GM19043 (cell line): Measurements from ENCODE around the gene SOAT2.
"Not testable (repeated sequence)": the region's sequence is repeated elsewhere in the genome, so short reads cannot be mapped to it uniquely, and the experiment has no call there.

Source experiments
- ATAC-seq: cut with Tn5 transposase; IDR thresholded peaks from one replicate; pipeline ENCODE4 v1.9.1; 2021; ENCODE audit warnings: low read depth; ENCODE audit not compliant: unreplicated experiment

SOAT2 gene

DNA sequence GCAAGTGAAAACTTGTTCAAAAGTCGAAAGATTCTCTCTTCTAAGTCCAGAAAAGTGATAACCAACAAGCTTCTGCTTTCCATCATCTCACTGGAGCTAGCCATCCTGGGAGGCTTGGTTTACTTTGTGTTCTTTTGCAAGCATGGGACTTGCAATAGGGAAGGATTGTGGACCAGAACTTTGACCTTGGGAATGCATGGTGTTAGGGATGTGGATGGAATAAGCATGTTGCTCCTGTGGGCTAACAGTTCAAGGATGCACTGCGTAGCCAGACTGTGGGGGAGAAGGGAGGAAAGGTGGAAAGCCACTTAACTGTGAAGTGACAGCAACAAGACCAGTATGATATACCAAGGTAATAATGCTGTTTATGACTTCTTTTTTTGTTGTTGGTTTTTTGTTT lies 28.6 kb downstream of the SOAT2 start:
- no peak for ATAC-seq

DNA sequence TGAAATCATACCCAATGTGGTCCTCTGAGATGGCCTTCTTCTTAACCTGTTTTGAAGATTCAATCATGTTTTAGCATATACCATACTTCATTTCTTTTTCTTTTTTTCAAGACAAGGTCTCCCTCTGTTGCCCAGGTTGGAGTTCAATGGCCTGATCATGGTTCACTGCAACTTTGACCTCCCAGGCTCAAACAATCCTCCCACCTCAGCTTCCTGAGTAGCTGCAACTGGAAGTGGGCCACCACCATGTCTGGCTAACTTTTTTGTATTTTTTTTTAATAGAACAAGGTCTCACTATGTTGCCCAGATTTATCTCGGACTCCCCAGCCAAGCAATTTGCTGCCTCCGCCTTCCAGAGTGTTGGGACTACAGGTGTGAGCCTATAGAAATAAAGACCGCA lies 30.4 kb downstream of the SOAT2 start:
- no peak for ATAC-seq

DNA sequence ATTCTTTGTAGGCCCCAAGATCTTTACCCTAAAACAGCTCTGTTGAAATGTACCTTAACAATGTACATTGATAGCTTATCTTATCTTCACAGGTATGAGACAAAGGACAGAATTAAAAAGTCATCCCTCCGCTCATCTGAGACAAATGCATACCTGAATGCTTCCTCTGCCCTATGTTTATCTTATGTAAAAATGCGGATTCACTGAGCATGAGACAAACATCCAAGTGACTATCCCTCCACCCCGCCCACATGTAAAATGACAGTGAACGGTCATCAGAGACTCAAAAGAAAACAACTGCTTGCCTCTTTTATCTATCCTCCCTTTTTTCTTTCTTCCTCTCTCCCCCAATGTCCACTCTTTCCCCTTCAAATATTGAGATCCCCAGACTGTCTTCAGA lies 40.1 kb downstream of the SOAT2 start:
- no peak for ATAC-seq

DNA sequence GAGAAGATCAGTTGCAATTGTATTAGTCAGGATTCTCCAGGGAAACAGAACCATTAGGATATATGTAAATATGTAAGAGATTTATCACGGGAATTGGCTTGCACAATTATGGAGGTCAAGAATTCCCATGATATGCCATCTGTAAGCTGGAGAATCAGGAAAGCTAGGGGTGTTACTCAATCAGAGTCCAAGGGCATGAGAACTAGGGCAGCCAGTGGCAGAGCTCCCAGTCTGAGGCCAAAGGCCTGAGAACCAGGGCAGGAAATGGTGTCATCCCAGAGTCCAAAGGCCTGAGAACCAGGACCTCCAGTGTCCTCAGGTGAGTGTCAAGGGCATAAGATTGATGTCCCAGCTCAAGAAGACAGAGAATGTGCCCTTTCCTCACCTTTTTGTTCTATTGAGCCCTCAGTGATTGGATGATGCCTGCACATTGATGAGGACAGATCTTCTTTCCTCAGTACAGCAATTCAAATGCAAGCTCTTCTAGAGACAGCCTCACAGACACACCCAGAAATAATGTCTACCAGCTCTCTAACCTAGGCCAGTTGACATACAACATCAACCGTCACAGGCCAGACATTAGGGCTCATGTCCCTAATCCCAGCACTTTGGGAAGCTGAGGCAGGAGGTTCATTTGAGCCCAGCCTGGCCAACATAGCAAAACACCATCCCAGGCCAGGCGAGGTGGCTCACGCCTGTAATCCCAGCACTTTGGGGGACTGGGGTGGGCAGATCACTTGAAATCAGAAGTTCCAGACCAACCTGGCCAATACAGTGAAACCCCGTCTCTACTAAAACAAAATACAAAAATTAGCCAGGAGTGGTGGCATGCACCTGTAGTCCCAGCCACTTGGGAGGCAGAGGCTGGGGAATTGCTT lies 42.3 kb downstream of the SOAT2 start:
- ATAC-seq, result no peak

DNA sequence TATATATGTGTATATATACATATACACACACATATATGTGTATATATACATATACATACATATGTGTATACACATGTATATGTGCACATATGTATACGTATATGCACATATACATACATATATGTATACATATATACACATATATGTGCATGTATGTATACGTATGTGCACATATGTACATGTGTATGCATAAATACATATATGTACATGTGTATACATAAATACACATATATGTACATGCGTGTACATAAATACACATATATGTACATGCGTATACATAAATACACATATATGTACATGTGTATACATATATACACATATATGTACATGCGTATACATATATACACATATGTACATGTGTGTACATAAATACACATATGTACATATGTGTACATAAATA lies 43.9 kb downstream of the SOAT2 start:
- ATAC-seq, result no peak

DNA sequence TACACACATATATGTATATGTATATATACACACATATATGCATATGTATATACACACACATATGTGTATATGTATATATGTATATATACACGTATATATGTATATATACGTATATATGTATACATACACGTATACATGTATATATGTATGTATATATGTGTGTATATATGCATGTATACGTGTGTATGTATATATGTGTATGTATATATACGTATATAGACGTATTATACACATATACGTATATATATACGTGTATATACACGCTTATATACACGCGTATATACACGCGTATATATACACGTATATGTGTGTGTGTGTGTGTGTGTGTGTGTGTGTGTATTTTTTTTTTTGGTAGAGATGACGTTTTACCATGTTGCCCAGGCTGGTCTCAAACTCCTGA lies 44.4 kb downstream of the SOAT2 start:
- no peak for ATAC-seq

DNA sequence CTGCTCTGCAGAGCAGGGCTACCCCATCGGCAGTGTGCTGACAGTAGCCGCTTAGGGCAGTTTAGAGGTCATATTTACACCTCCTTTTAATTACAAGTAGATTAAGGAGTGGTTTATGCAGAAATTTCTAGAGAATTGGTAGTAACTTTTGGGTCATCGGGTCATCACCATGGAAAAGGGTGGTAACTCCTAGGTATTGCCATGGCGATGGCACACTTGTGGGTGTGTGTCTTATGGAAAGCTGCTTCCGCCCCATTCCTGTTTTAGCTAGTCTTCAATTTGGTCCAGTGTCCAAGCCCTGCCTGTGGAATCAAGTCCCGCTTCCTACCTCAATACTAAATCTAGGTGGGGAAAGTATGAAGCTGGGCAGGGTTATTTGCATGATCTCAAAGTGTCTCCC lies 47.8 kb downstream of the SOAT2 start:
- no peak for ATAC-seq

DNA sequence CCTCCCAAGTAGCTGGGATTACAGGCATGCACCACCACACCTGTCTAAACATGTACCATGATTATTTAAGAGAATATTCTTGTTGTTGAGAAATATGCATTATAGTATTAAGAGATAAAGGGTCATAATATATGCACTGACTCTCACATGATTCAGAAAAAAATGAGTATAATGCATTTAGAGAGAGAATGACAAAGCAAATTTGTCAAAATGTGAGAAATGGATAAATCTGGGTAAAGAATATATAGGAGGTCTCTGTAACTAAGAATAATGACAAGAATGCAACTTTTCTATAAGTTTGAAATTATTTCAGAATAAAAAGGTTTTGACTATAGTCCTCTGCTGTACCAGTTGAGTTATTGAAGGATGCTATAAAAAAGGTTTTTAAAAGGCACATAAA lies 49.1 kb downstream of the SOAT2 start:
- no peak for ATAC-seq

DNA sequence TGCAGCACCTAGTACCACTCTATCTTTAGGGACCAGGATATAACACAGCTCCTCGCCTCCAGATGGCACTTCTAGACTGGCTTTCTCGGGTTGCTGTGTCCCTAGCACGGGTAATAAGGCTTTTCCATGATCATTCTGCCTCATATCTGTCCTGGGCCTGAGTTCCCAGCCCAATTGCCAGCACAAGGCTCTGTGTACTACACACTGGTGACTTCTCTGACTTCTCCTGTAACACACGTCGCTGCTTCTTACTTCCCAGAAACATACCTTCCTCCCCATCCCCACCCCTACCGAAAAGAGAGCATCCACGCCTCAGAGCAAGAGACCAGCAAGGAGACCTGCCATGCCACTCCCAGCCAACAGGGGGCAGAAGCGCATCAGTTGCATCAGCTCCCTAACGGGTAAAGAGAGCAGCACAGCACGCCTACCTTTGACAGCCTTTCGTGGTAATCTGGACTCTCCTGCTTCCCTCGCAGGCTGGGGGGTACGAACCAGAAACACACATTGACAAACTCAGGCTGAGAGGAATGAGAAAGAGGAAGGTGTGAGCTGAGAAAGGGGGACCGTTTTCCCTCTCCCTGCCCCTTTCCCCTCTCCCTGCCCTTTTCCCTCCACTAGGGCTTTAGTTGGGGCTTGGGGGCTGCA lies 56.0 kb downstream of the SOAT2 start:
- peak; percentile 72 for ATAC-seq

DNA sequence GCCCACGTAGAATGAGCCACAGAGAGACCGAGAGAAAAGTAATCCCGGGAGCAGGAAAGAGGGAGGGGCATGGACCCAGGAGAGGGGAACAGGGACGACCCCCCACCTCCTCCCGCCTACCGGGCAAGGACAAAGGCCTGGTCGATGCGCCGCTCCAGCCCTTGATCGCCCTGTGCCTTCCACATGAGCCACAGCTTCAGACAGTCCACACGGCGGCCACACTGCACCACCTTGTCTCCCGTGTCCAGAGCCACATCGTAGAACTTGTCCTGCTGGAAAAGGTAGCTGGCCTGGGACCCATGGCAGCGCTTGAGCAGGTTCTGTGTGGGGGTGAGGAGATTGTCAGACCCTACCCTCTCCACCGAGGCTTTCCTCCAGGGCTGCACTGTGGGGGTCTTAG lies 56.7 kb downstream of the SOAT2 start:
- ATAC-seq, result no peak

DNA sequence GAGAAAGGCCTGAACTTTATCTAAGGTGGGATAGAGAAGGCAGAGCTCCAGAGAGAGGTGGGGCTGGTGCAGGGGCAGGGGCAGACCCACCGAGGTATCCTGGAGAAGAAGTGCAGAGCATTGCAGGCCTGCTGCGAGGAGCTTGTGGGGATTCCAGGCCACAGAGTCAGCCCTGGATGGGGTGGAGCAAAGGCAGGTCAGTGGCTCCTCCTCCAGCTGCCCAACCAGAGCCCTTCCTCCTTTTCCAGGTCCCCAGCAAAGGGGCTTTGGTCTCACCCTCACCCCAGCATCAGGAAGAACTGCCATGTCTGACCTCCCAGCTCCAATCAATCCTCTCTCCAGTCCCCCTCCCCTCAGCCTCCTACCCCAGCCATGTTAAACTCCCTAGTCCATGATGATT lies 57.4 kb downstream of the SOAT2 start:
- no peak for ATAC-seq

DNA sequence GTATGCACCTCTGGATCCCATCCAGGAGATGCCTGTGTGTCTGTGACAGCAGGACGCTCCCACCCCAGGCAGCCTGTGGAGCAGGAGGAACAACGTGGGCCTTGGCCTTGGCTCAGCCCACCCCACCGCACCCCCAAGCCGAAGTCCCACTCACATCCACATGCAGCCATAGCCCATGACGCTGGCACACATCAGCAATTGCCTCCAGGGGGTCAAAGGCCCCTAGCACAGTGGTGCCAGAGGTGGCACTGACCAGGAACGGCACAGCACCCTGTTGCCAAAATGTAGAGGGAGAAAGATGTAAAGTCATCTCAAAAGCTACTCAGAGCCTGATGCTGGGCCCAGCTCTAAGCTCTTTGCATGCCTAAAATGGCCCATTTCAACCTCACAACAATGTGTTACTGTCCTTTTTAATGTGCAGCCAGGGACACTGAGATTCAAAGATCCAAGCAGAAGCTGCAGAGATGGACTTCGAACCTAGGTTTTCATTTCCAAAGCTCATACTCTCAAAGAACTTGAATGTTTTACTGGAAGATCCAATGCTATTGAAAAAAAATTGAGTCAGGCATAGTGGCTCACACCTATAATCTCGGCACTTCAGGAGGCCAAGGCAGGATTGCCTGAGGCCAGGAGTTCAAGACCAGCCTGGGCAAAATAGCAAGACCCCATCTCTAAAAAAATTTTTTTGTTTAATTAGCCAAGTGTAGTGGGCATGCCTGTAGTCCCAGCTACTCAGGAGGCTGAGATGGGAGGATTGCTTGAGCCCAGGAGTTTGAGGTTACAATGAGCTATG lies 58.0 kb downstream of the SOAT2 start:
- no peak for ATAC-seq

DNA sequence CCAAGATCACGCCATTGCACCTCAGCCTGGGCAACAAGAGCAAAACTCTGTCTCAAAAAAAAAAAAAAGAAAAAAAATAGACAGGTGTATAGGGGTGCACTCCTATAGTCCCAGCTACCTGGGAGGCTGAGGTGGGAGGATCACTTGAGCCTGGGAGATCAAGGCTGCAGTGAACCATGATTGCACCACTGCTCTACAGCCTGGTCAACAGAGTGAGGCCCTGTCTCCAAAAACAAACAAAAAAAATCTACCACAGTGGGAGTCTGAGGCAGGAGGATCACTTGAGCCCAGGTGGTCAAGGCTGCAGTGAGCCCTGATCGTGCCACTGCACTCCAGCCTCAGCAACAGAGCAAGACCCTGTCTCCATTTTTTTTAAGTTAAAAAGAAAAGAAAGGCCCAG lies 59.7 kb downstream of the SOAT2 start:
- not testable (repeated sequence) for ATAC-seq

DNA sequence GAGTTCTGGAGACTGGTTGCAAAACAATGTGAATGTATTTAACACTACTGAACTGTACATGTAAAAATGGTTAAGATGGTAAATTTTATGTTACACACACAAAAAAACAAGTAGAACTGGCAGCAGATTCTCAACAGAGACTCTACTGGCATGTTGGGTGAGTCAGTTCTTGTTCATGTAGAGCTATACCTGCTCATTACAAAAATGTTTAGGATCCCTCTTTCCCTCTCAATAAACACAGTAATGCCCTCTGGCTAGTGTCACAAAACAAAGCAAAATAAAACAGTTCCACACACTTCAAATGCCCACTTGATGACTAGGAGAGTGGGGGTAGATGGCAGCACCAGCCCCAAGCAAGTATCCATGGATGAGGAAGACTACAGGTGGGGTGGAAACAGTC lies 63.6 kb downstream of the SOAT2 start:
- no peak for ATAC-seq

DNA sequence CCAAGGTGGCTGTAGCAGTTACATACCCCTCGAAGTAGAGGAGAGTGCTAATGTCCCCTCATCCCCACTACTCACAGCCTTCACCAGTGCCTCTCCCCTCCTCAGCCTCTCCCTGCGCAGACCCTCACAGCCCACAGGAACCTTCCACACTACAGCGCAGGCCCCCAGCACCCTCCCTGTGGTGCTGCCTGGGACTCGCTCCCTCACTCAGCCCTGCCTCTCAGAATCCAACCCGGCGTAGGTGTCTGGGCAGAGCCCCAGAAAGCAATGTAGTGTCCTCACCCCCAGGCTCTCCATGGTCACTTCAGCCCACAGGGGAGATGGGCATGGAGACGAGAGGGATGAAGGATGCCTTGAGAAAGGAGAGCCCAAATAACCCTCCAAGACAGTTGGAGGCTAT lies 66.4 kb downstream of the SOAT2 start:
- no peak for ATAC-seq

DNA sequence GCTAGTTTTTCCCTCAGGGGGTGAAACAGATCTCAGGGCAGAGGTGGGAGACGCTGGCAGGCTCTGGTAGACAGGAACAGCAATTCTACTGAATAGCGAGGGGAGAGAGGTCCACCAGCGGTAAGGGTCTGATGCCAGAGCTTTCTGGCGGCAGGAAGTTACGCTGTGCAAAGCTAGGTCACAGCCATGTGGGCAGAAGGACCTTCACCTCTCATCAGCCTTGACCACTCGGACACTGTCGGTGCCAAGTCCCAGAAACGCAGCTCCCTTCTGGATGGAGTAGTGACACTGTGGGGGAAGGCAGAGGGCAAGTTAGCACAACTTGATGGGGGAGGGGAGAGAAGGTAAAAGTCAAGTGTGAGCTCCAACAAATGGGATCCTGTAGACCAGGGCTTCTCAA lies 66.9 kb downstream of the SOAT2 start:
- no peak for ATAC-seq

DNA sequence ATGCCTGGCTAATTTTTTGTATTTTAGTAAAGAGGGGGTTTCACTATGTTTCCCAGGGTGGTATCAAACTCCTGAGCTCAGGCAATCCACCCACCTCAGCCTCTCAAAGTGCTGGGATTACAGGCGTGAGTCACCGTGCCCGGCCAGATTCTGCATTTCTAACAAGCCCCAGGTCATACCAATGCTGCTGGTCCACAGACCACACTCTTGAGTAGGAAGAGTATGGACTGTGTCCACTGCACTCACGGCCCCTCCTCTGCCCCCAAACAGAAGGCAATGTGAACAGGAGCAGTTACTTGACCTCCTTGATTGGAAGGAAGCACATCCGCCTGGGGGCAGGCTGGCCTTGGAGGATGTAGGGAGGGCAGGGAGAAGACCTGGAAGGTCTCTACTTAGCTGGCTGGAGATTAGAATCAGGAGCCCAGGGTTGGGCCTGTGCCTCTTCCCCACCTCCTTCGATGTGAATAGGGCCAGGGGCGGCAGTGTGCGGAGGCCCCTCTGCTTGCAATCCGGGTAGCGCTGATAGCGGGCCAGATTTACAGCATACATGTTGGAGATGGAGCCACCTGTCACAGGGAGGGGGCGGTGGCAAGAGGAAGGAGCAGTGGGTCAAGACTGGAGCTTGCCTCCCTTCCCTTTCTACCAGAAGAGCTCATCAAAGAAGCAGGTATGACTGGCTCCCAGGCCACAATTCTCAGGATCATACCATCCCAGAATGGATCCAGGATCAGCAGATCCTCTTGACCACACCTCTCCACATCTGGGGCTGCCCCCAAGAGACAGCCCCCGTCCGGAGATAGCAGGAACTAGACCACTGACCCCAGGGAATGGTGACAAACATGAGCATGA lies 67.8 kb downstream of the SOAT2 start:
- no peak for ATAC-seq

DNA sequence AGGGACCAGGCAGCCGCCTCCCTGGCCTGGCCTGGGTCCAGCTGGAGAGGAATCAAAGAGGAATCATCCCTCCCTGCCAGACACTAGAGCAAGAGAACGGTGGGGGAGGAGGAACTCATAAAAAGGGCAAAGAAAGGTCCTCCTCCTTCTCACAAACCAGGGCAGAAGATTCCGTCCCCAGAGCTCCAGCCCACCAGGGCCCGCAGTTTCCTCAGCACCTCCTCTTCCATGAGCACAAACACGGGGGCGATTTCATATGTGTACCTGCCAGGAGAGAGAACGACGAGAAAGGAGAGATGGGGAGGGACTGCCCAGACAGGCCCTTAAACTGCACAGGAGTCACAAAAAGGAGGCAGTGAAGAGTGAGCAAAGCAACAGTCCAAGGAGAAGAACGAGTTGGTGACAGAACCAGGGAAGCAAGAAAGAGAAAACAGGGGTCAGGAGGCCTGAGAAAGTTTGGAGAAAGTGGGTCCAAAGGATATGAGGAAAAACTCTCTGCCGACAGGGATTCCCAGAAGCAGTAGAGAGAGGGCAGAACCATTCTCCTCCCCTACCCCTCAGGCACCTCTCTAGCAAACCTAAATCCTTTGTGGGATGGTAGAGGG lies 68.5 kb downstream of the SOAT2 start:
- no peak for ATAC-seq

DNA sequence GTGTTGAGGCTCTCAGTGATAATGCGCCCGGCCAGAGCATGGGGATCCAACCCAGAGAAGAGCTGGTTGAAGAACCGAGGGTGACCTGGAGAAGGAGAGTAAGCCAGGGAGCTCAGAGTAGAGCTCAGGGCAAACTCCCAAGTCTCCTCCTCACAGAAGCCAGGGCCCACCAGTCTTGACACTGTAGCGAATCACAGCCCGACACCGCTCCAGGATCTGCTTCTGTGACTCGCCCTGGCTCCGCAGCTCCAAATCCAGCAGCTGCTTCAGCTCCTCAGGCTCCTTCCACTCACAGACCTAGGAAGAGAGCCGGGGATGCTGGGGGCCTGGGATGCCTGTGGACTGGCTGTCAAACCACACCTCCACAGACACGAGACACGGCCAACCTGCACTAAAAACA lies 69.1 kb downstream of the SOAT2 start:
- no peak for ATAC-seq

DNA sequence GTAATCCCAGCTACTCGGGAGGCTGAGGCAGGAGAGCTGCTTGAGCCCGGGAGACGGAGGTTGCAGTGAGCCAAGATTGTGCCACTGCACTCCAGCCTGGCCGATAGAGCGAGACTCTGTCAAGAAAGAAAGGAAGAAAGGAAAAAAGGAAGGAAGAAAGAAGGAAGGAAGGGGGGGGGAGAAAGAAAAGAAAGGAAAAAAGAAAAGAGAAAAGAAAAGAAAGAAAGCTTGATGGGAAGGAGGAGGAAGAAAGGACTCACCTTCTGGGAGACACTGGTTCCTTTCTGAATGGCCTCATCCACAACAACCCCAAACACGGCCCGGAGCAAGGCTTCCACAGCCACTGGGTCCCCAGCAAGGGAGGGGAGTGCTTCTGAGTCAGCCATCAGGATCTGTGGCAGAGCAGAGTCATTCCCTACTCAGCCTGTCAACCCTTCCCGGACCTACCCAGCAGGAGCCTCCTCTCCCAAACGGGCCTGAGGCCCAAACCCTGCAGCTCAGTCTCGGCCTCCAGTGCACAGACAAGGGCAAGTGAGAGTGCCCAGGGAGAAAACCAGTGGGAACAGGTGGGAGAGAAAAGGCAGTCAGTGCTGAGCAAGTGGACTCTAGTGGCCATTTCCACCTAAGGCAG lies 69.9 kb downstream of the SOAT2 start:
- ATAC-seq, result no peak
